Sigmoid colon (tissue), 7 donors: ENCODE measurements around the gene TRIM33. TPM values are rescaled to one million over a fixed set of nuclear protein-coding genes. Genes with fewer than 3 reads are reported as not detected.
"Not testable (repeated sequence)": the region's sequence is repeated elsewhere in the genome, so short reads cannot be mapped to it uniquely, and the experiment has no call there.

Source experiments
- DNase-seq: peaks from one replicate; pipeline ENCODE4 v3.0.0-alpha.2; 2019
- H3K27ac ChIP-seq, 4 donors: fragments of 200-600 bp; sonication (generic); one replicate each; pipeline ENCODE4 v1.5.1; 2016 to 2019; ENCODE audit warnings: mild to moderate bottlenecking in 1 of 4
- H3K27me3 ChIP-seq, 3 donors: fragments of 200-600 bp; sonication (generic); one replicate each; pipeline ENCODE4 v1.5.1; 2019; ENCODE audit warnings: mild to moderate bottlenecking in 1 of 3
- H3K36me3 ChIP-seq, 4 donors: fragments of 200-600 bp; sonication (generic); one replicate each; pipeline ENCODE4 v1.5.1; 2016 to 2019
- H3K4me1 ChIP-seq, 4 donors: fragments of 200-600 bp; sonication (generic); one replicate each; pipeline ENCODE4 v1.5.1; 2017 to 2019
- H3K4me3 ChIP-seq, 4 donors: fragments of 200-600 bp; sonication (generic); one replicate each; pipeline ENCODE4 v1.5.1; 2017 to 2019; ENCODE audit warnings: mild to moderate bottlenecking in 2 of 4, moderate library complexity in 1 of 4
- H3K9me3 ChIP-seq, 4 donors: fragments of 200-600 bp in 3 of 4; sonication (generic) in 3 of 4; one replicate each; pipeline versions ENCODE4 v1.5.1 to v1.6.1; 2013 to 2019
- EP300 ChIP-seq, 4 donors: sonication (generic); formaldehyde crosslinking; IDR thresholded peaks; one replicate each; pipeline ENCODE4 v1.6.1; 2017; ENCODE audit warnings: antibody characterized with exemption in 4 of 4
- POLR2A ChIP-seq, 2 donors: fragments of 450-650 bp; IDR thresholded peaks; one replicate each; pipeline ENCODE4 v1.6.1; 2016; ENCODE audit warnings: antibody characterized with exemption in 2 of 2, mild to moderate bottlenecking in 2 of 2, moderate library complexity in 2 of 2
- POLR2AphosphoS5 ChIP-seq, 4 donors: sonication (generic); formaldehyde crosslinking; IDR thresholded peaks; one replicate each; pipeline ENCODE4 v1.6.1; 2017; ENCODE audit warnings: antibody characterized with exemption in 4 of 4
- whole genome bisulfite sequencing, 2 donors: extraction: QIAGEN DNeasy Blood & Tissue Kit; methylation state at CpG; one replicate each; pipeline ENCODE4 v1.1.7; 2013; 5-methylcytosine and 5-hydroxymethylcytosine counted together
- intact Hi-C: fragments of 100-400 bp; cut with DNase I; formaldehyde crosslinking; loops from one replicate; pipeline ENCODE4 v1.15.1; 2023
- polyA plus RNA-seq, 3 donors: library from polyadenylated mRNA; stranded (reverse); fragments of 200-250 nt; gene quantifications; one replicate each; pipeline ENCODE4 v1.2.3, GENCODE V29; 2013
- total RNA-seq, 4 donors: library from RNA; depleted of rRNA; stranded (reverse); fragments of >200 nt; gene quantifications; one replicate each; pipeline ENCODE4 v1.1.0, GENCODE V29; 2016
- TF ChIP-seq, protein P1 (sequence below), 4 experiments: fragments of 450-650 bp in 3 of 4; fragments of 200-600 bp in 1 of 4; IDR thresholded peaks; one replicate each; pipeline ENCODE4 v1.5.1; 2016 to 2019; ENCODE audit warnings: antibody characterized with exemption in 4 of 4, mild to moderate bottlenecking in 3 of 4, moderate library complexity in 2 of 4
- donor health status: healthy with polysubstance abuse.
- donor health status: Bipolar disorder and iron deficiency.
- donor health status: healthy.

The TRIM33 gene
- total and polyA plus RNA-seq, 7 donors: 4.6 to 42.0 (median 38.7) TPM

GRCh38 chr1:114453361-114453784 is 57.6 kb downstream of the TRIM33 start:
- Histone ChIP-seq H3K9me3 (no peaks in the 10 kb centered on the region), H3K27ac (no peak overlapping the region), H3K36me3 (peaks cover 0 to 32% (median 2%) of the 10 kb centered on the region in 4 donors), H3K4me1 (no peaks in the 10 kb centered on the region), H3K4me3 (no peak overlapping the region), H3K27me3 (no peaks in the 10 kb centered on the region)
- WGBS, 2 donors: 81 to 93% methylated on average over 2 of the region's 2 CpGs
- DNase-seq: no peak
- TF ChIP-seq EP300 (IDR thresholded peaks at IDR 0.05): no peak
- TF ChIP-seq, protein P1, sequence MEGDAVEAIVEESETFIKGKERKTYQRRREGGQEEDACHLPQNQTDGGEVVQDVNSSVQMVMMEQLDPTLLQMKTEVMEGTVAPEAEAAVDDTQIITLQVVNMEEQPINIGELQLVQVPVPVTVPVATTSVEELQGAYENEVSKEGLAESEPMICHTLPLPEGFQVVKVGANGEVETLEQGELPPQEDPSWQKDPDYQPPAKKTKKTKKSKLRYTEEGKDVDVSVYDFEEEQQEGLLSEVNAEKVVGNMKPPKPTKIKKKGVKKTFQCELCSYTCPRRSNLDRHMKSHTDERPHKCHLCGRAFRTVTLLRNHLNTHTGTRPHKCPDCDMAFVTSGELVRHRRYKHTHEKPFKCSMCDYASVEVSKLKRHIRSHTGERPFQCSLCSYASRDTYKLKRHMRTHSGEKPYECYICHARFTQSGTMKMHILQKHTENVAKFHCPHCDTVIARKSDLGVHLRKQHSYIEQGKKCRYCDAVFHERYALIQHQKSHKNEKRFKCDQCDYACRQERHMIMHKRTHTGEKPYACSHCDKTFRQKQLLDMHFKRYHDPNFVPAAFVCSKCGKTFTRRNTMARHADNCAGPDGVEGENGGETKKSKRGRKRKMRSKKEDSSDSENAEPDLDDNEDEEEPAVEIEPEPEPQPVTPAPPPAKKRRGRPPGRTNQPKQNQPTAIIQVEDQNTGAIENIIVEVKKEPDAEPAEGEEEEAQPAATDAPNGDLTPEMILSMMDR (IDR thresholded peaks at IDR 0.05): no peak
- no peak for TF ChIP-seq POLR2A (IDR thresholded peaks at IDR 0.05)
- no peak for TF ChIP-seq POLR2AphosphoS5 (IDR thresholded peaks at IDR 0.05)
- intact Hi-C loops: no loop called here

GRCh38 chr1:114448370-114449036 is 62.5 kb downstream of the TRIM33 start:
- H3K27me3 ChIP-seq: no peaks in the 10 kb centered on the region
- no peaks in the 10 kb centered on the region for H3K9me3 ChIP-seq
- peaks cover 0 to 34% (median under 1%) of the 10 kb centered on the region in 4 donors for H3K36me3 ChIP-seq
- no peak overlapping the region for H3K27ac ChIP-seq
- 90 to 95% methylated on average over 3 of the region's 3 CpGs for WGBS, 2 donors
- TF ChIP-seq POLR2A (IDR thresholded peaks at IDR 0.05) (no peak), POLR2AphosphoS5 (IDR thresholded peaks at IDR 0.05) (no peak), EP300 (IDR thresholded peaks at IDR 0.05) (no peak)
- TF ChIP-seq, protein P1 (IDR thresholded peaks at IDR 0.05): no peak
- H3K4me3 ChIP-seq: no peak overlapping the region
- H3K4me1 ChIP-seq: no peaks in the 10 kb centered on the region
- intact Hi-C loops: no loop called here
- DNase-seq: no peak

DNA sequence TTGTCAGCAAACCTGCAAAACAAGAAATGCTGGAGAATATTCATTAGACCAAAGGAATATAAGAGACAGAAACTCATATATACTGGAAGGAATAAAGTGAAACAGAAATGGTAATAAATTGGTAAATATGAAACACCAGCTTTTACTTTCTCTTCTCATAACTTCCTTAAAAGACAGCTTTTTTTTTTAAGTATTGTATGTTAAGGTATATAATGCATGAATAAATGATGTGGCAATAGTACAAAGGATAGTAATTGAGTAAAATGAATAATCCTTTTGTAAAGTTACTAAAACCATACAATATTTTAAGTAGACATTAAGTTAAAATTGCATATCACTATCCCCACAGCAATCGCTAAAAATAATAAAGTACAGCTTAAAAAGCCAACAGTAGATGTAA is 64.8 kb downstream of the TRIM33 start:
- intact Hi-C loops: no loop called here
- H3K4me3 ChIP-seq: no peak overlapping the region
- H3K36me3 ChIP-seq: peaks cover 0 to 31% (median 0%) of the 10 kb centered on the region in 4 donors
- H3K27me3 ChIP-seq: no peaks in the 10 kb centered on the region
- H3K9me3 ChIP-seq: no peaks in the 10 kb centered on the region
- H3K27ac ChIP-seq: no peak overlapping the region
- TF ChIP-seq, protein P1 (IDR thresholded peaks at IDR 0.05): no peak
- TF ChIP-seq EP300 (IDR thresholded peaks at IDR 0.05) (no peak), POLR2AphosphoS5 (IDR thresholded peaks at IDR 0.05) (no peak), POLR2A (IDR thresholded peaks at IDR 0.05) (no peak)
- 96 to 98% methylated on average over 1 of the region's 1 CpG for WGBS, 2 donors
- DNase-seq: no peak
- H3K4me1 ChIP-seq: no peaks in the 10 kb centered on the region

- H3K27ac ChIP-seq, DNase-seq, H3K27me3 ChIP-seq, H3K9me3 ChIP-seq, H3K4me3 ChIP-seq, intact Hi-C loops, H3K4me1 ChIP-seq: not testable (repeated sequence)
- peaks cover 0 to 23% (median 0%) of the 10 kb centered on the region in 4 donors for H3K36me3 ChIP-seq
- WGBS, 2 donors: 95 to 96% methylated on average over 4 of the region's 4 CpGs
Measured at GRCh38 chr1:114443226-114443625, 67.8 kb downstream of the TRIM33 start.

DNA sequence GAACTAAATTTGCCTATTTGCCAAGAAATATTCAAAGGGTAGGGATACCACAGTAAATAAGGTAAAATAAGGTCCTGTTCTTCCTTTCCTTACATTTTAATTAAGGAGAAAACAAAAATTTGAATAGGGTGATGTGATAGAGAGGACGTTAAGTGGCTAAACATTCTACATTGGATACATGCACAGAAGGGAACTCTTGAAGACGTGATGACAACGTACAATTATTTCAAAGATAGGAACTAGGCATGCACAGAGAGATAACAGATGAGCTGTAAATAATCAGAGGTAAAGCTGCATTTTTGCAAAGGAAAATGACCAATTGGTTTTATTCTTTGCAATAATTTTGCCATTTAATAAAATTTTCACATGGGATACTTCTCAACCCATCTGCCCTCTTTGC is 69.7 kb downstream of the TRIM33 start:
- WGBS, 2 donors: 98% methylated on average over 3 of the region's 3 CpGs
- peaks cover 0 to 22% (median 0%) of the 10 kb centered on the region in 4 donors for H3K36me3 ChIP-seq
- no peaks in the 10 kb centered on the region for H3K27me3 ChIP-seq
- H3K27ac ChIP-seq: no peak overlapping the region
- H3K4me3 ChIP-seq: no peak overlapping the region
- no peaks in the 10 kb centered on the region for H3K9me3 ChIP-seq
- no peaks in the 10 kb centered on the region for H3K4me1 ChIP-seq
- DNase-seq: no peak
- TF ChIP-seq EP300 (IDR thresholded peaks at IDR 0.05) (no peak), POLR2A (IDR thresholded peaks at IDR 0.05) (no peak), POLR2AphosphoS5 (IDR thresholded peaks at IDR 0.05) (no peak)
- TF ChIP-seq, protein P1 (IDR thresholded peaks at IDR 0.05): no peak
- intact Hi-C loops: no loop called here
